ENCODE data around the gene APOBEC3F. TPM values are rescaled to one million over a fixed set of nuclear protein-coding genes. Genes with fewer than 3 reads are reported as not detected.
"Not testable (repeated sequence)": the region's sequence is repeated elsewhere in the genome, so short reads cannot be mapped to it uniquely, and the experiment has no call there.

APOBEC3F gene
- total RNA-seq, 1 donor from 2014 or later = 2.8 TPM

- no peaks in the 10 kb centered on the region for H3K36me3 Mint-ChIP-seq (ENCODE audit: unreplicated experiment)
- H3K27ac Mint-ChIP-seq (ENCODE audit: unreplicated experiment) = no peak overlapping the region
- H3K27me3 Mint-ChIP-seq (ENCODE audit: unreplicated experiment) = peaks cover under 1% of the 10 kb centered on the region
- H3K9me3 Mint-ChIP-seq (ENCODE audit: unreplicated experiment) = peaks cover 4% of the 10 kb centered on the region
- no peak for DNase-seq
- no peak overlapping the region for H3K4me3 Mint-ChIP-seq (ENCODE audit: unreplicated experiment)
- TF ChIP-seq CTCF (IDR thresholded peaks at IDR 0.05; ENCODE audit: partially characterized antibody, unreplicated experiment) = no peak
- H3K4me1 Mint-ChIP-seq (ENCODE audit: low read depth, unreplicated experiment) = no peaks in the 10 kb centered on the region
These were observed 14.0 kb upstream of the APOBEC3F start for GRCh38 chr22:39026509-39027150.

GRCh38 chr22:39027717-39028116 is 12.9 kb upstream of the APOBEC3F start:
- Mint-ChIP-seq H3K4me3 (ENCODE audit: unreplicated experiment) (no peak overlapping the region), H3K9me3 (ENCODE audit: unreplicated experiment) (peaks cover 4% of the 10 kb centered on the region), H3K27me3 (ENCODE audit: unreplicated experiment) (no peaks in the 10 kb centered on the region), H3K36me3 (ENCODE audit: unreplicated experiment) (no peaks in the 10 kb centered on the region), H3K27ac (ENCODE audit: unreplicated experiment) (no peak overlapping the region), H3K4me1 (ENCODE audit: low read depth, unreplicated experiment) (no peaks in the 10 kb centered on the region)
- DNase-seq = no peak
- no peak for TF ChIP-seq CTCF (IDR thresholded peaks at IDR 0.05; ENCODE audit: partially characterized antibody, unreplicated experiment)

DNA sequence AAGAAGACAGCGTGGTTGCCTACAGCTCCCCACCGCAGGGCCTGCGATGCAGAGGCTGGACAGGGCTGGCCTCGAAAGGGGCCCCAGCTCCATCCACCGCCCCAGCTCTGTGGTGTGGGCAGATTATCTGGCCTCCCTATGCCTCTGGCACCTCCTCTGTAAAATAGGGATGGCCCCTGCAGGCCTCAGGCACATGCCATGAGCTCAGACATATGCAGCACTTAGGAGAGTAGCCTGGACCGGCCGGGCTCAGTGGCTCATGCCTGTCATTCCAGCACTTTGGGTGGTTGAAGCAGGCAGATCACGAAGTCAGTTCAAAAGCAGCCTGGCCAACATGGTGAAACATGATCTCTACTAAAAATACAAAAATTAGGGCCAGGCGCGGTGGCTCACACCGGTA is 12.4 kb upstream of the APOBEC3F start:
- no peak for DNase-seq
- H3K9me3 Mint-ChIP-seq (ENCODE audit: unreplicated experiment) = peaks cover 4% of the 10 kb centered on the region
- no peak overlapping the region for H3K27ac Mint-ChIP-seq (ENCODE audit: unreplicated experiment)
- no peak overlapping the region for H3K4me3 Mint-ChIP-seq (ENCODE audit: unreplicated experiment)
- H3K4me1 Mint-ChIP-seq (ENCODE audit: low read depth, unreplicated experiment) = no peaks in the 10 kb centered on the region
- TF ChIP-seq CTCF (IDR thresholded peaks at IDR 0.05; ENCODE audit: partially characterized antibody, unreplicated experiment) = no peak
- no peaks in the 10 kb centered on the region for H3K27me3 Mint-ChIP-seq (ENCODE audit: unreplicated experiment)
- H3K36me3 Mint-ChIP-seq (ENCODE audit: unreplicated experiment) = no peaks in the 10 kb centered on the region

DNA sequence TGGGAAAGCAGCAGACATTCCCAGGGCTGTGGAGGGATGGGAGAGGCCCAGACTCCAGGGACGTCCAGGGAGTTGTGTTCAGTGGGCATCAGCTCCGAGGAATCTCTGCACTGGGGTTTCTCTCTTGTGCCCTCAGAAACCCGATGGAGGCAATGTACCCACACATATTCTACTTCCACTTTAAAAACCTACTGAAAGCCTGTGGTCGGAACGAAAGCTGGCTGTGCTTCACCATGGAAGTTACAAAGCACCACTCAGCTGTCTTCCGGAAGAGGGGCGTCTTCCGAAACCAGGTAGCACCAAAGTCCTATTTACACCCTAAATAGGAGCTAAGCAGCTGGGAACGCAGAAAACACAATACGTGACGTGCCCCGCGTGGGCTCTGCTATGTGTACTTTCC is 11.4 kb upstream of the APOBEC3F start:
- Mint-ChIP-seq H3K4me3 (ENCODE audit: unreplicated experiment) (no peak overlapping the region), H3K27me3 (ENCODE audit: unreplicated experiment) (no peaks in the 10 kb centered on the region), H3K4me1 (ENCODE audit: low read depth, unreplicated experiment) (no peaks in the 10 kb centered on the region), H3K36me3 (ENCODE audit: unreplicated experiment) (no peaks in the 10 kb centered on the region), H3K9me3 (ENCODE audit: unreplicated experiment) (peaks cover 4% of the 10 kb centered on the region), H3K27ac (ENCODE audit: unreplicated experiment) (no peak overlapping the region)
- DNase-seq = no peak
- TF ChIP-seq CTCF (IDR thresholded peaks at IDR 0.05; ENCODE audit: partially characterized antibody, unreplicated experiment) = no peak

DNA sequence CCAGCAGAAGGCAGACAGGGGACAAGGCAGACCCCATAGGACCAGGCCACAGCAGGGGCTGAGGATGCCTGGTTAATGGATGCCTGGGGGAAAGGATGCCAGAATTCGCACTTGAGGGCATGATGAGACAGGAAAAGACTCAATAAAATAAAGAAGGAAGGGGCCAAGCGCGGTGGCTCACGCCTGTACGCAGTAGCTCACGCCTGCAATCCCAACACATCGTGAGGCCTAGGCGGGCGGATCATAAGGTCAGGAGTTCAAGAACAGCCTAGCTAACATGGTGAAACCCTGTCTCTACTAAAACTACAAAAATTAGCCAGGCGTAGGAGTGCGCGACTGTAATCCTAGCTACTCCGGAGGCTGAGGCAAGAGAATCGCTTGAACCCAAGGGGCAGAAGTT is 10.0 kb upstream of the APOBEC3F start:
- Mint-ChIP-seq H3K36me3 (ENCODE audit: unreplicated experiment) (no peaks in the 10 kb centered on the region), H3K27me3 (ENCODE audit: unreplicated experiment) (no peaks in the 10 kb centered on the region), H3K4me3 (ENCODE audit: unreplicated experiment) (no peak overlapping the region), H3K27ac (ENCODE audit: unreplicated experiment) (no peak overlapping the region), H3K4me1 (ENCODE audit: low read depth, unreplicated experiment) (no peaks in the 10 kb centered on the region), H3K9me3 (ENCODE audit: unreplicated experiment) (peaks cover 2% of the 10 kb centered on the region)
- no peak for DNase-seq
- TF ChIP-seq CTCF (IDR thresholded peaks at IDR 0.05; ENCODE audit: partially characterized antibody, unreplicated experiment) = no peak

- H3K27ac Mint-ChIP-seq (ENCODE audit: unreplicated experiment); H3K9me3 Mint-ChIP-seq (ENCODE audit: unreplicated experiment); H3K27me3 Mint-ChIP-seq (ENCODE audit: unreplicated experiment); H3K4me1 Mint-ChIP-seq (ENCODE audit: low read depth, unreplicated experiment); H3K4me3 Mint-ChIP-seq (ENCODE audit: unreplicated experiment); DNase-seq; H3K36me3 Mint-ChIP-seq (ENCODE audit: unreplicated experiment): not testable (repeated sequence)
These were observed 9.0 kb upstream of the APOBEC3F start for GRCh38 chr22:39031434-39032295.

- H3K36me3 Mint-ChIP-seq (ENCODE audit: unreplicated experiment); DNase-seq; H3K4me1 Mint-ChIP-seq (ENCODE audit: low read depth, unreplicated experiment); H3K9me3 Mint-ChIP-seq (ENCODE audit: unreplicated experiment); H3K27ac Mint-ChIP-seq (ENCODE audit: unreplicated experiment); H3K27me3 Mint-ChIP-seq (ENCODE audit: unreplicated experiment); H3K4me3 Mint-ChIP-seq (ENCODE audit: unreplicated experiment): not testable (repeated sequence)
These were observed 3.6 kb upstream of the APOBEC3F start for GRCh38 chr22:39037071-39037470.
